ENCODE data around the gene TTYH1.

The TTYH1 gene

GRCh38 chr19:54422136-54422535 is 6.9 kb downstream of the TTYH1 start:
- no peak for DNase-seq (ENCODE audit: low read depth in 2 of 2)

DNA sequence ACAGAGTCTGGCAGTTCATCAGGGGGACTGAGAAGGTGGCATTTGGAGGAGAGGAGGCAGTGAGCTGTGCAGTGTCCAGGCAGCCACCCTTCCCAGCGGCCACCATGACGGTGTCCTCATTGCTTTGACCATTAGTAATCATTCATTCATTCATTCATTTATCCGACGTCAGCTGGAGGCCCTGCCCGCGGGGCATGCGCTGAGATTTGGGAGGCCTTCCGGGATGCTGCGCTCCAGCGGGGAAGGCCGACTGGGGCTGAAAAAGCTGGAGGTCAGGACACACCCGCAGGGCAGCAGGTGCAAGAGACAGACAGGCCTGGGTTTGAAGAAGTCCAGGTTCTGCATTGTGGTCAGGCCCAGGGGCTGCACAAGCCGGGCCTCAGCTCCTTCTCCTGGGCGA is 8.9 kb downstream of the TTYH1 start:
- DNase-seq (ENCODE audit: low read depth in 2 of 2) = no peak

GRCh38 chr19:54424660-54425381 is 9.6 kb downstream of the TTYH1 start:
- DNase-seq (ENCODE audit: low read depth in 2 of 2) = no peak

DNA sequence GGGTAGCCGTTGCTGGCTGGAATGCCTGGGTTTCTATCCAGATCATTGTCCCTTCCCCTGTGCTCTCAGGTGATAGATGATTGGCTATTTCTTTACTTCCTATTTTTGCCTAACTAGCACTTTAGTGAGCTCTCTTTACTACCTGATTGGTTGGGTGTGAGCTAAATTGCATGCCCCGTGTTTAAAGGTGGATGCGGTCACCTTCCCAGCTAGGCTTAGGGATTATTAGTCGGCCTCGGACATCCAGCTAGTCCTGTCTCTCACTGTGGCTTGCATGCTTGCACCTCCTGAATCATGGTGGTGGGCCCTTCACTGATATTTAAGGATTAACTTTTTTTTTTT is 10.1 kb downstream of the TTYH1 start:
- no peak for DNase-seq (ENCODE audit: low read depth in 2 of 2)

- DNase-seq (ENCODE audit: low read depth in 2 of 2) = no peak
These were observed 11.1 kb downstream of the TTYH1 start for GRCh38 chr19:54426291-54426931.

DNA sequence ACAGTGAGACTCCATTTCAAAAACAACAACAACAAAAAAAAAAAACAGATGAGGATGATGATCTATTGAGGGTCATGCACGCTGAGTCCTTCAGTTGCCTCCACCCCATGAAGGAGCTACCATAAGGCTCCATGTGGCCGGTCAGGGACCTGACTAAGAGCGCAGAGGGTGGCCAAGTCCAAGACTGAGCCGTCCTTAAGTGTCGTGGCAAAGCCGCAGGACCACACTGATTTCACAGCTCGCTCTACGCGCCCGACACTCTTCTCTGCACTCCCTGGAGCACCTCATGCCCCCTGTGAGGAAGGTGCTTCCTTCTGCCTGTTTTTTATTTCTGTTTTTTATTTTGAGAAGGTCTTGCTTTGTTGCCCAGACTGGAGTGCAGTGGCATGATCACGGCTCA is 12.3 kb downstream of the TTYH1 start:
- no peak for DNase-seq (ENCODE audit: low read depth in 2 of 2)

GRCh38 chr19:54428323-54429175 is 13.3 kb downstream of the TTYH1 start:
- DNase-seq (ENCODE audit: low read depth in 2 of 2) = no peak

GRCh38 chr19:54429176-54429495 is 13.9 kb downstream of the TTYH1 start:
- DNase-seq (ENCODE audit: low read depth in 2 of 2) = no peak

DNA sequence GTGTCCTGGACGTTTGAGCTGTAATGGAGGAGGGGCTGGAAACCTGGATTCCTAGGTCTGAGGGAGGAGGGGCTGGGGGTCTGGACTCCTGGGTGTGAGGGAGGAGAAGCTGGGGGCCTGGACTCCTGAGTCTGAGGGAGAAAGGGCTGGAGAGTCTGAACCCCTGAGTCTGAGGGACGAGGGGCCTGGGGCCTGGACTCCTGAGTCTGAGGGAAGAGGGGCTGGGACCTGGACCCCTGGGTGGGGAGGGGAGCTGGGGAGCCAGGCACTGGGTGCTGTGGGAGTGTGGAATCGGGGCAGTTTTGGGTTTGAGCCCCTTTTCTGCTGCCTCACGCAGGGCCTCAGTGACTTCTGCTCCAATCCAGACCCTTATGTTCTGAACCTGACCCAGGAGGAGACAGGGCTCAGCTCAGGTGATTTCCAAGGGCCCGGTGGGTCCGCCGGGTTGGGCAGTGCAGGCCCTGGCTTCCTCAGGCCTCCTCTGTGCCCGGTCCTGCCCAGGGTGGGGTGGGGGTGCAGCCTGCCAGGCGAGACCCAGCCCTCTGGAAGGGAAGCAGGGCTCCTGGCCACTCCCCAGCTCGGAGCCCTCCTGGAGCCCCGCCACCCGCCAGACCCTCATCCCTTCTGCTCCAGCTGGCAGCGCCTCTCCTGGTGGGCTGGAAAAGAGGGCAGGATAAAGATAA is 14.4 kb downstream of the TTYH1 start:
- no peak for DNase-seq (ENCODE audit: low read depth in 2 of 2)

DNA sequence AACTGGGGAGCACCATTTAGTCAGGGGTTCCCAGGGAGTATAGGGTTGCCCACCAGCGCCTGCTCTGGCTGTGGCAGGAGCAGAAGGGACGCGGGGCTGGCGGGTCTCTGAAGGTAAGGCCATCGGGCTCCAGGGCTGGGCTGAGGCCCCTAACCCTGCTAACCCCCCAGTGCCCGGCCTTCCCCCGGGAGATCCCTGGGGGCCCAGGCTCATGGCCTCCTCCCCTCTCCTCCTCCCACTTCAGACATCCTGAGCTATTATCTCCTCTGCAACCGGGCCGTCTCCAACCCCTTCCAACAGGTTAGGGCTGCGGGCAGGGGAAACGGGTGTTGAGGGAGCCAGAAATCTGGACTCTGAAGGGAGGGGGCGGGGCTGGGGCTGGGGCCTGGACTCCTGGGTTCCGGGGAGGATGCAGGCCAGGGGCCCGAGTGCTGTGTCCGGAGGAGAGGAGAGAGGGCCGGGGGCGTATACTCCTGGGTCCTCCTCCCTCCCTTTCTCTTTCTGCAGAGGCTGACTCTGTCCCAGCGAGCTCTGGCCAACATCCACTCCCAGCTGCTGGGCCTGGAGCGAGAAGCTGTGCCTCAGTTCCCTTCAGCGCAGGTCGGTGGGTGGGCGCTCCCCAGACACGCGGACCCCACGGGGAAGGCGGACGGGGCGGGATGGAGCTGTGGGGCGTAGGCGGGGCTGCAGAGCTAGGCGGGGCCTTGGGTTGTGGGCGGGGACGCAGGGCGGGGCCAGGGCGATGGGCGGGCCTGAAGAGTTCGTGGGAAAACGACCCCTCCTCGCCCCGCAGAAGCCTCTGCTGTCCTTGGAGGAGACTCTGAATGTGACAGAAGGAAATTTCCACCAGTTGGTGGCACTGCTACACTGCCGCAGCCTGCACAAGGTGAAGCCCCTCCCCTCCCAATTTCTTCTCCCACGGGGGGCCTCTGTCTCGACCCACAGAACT is 15.3 kb downstream of the TTYH1 start:
- no peak for DNase-seq (ENCODE audit: low read depth in 2 of 2)

DNA sequence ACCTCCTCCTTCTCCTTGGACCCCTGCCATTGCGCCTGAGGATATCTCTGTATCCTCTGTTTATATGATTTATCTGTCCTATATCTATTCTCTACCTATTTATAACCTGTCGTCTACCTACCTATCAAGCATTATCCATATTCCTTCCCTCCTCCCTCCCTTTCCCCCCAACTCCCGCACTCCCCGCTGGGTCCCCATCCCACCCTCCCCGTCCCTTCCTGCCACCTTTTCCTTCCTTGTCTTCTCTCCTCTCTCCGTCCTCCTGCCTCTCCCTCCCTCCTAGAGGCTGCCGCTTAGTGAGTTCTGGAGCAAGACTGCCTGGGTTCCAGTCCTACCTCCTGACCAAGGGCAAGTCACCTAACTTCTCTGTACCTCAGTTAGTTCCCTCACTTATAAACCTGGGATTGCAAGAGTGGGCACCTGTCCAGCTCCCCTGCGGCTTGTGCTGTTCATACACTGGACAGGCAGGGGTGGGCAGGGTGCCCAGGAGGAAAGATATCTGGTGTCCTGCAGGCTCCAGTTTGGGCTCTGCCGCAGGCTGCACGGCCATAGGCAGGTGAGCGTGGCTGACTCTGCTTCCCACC is 16.1 kb downstream of the TTYH1 start:
- no peak for DNase-seq (ENCODE audit: low read depth in 2 of 2)

- DNase-seq (ENCODE audit: low read depth in 2 of 2) = no peak
These were observed 17.0 kb downstream of the TTYH1 start for GRCh38 chr19:54432144-54432738.

DNA sequence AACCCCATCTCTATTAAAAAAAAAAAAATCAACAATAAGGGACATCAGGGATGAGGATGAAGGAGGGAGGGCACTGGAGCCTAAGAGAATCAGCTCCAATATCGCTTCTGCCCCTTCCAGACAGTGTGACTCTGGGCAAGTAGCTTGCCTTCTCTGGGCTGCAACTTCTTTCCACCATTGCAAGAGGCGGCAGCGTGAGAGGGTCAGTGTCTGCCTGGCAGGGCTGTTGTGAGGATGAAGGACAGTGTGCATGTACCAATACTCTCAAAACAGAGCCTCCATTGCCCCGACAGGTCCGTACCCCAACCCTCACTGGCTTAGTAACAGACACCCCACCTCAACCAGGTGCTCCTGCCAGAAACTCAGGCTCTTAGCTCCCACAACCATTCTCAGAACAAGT is 18.4 kb downstream of the TTYH1 start:
- no peak for DNase-seq (ENCODE audit: low read depth in 2 of 2)

GRCh38 chr19:54434112-54434872 is 19.0 kb downstream of the TTYH1 start:
- no peak for DNase-seq (ENCODE audit: low read depth in 2 of 2)

DNA sequence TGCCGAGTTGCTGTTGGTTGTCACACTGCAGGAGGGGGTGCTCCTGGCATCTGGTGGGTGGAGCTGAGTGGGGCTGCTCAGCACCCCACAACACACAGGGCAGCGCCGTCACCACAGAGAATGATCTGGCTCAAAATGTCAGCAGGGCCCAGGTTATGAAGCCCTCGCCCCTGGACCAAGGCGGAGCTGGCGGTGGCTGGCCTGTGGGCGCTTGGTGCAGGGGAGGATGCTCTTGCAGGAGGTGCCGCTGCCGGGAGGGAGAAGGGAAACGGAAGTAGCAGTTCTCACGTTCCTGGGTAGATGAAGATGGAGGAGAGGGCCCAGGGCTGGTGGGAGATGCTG is 19.6 kb downstream of the TTYH1 start:
- no peak for DNase-seq (ENCODE audit: low read depth in 2 of 2)

GRCh38 chr19:54435551-54436016 is 20.3 kb downstream of the TTYH1 start:
- no peak for DNase-seq (ENCODE audit: low read depth in 2 of 2)

- DNase-seq (ENCODE audit: low read depth in 2 of 2) = no peak
These were observed 20.8 kb downstream of the TTYH1 start for GRCh38 chr19:54436031-54436523.

GRCh38 chr19:54436628-54437252 is 21.5 kb downstream of the TTYH1 start:
- no peak for DNase-seq (ENCODE audit: low read depth in 2 of 2)

All from activated CD8-positive, alpha-beta memory T cell treated with anti-CD3 and anti-CD28 coated beads for 4 hours (primary cell).